Activated naive CD8-positive, alpha-beta T cell treated with anti-CD3 and anti-CD28 coated beads, Interleukin-2, amount 10 ng/mL, durations not matched to agents 7 days and 5 days (primary cell): Measurements from ENCODE around the gene NFKBIE. TPM values are rescaled to one million over a fixed set of nuclear protein-coding genes. Genes with fewer than 3 reads are reported as not detected.

ENCODE experiments used
- ATAC-seq: fragments of 150-1000 bp; cut with Tn5 transposase; one replicate; pipeline ENCODE4 v1.10.0; 2021; ENCODE audit warnings: low read depth, moderate library complexity
- POLR2A ChIA-PET: fragments of 350-600 bp; sonication (Branson Sonifier 250); formaldehyde crosslinking; loops from one replicate; lab custom pipeline; 2021; ENCODE audit warnings: antibody characterized with exemption; lab: Charles Lee
- DNase-seq: peaks from one replicate; pipeline ENCODE4 v3.0.0; 2021
- H3K27ac Mint-ChIP-seq: one replicate; pipeline ENCODE4 v1.8.0; 2022; ENCODE audit warnings: mild to moderate bottlenecking, mixed read lengths
- H3K27me3 Mint-ChIP-seq: one replicate; pipeline ENCODE4 v1.8.0; 2022; ENCODE audit warnings: mild to moderate bottlenecking, moderate library complexity, mixed read lengths
- H3K36me3 Mint-ChIP-seq: one replicate; pipeline ENCODE4 v1.8.0; 2021; ENCODE audit warnings: mild to moderate bottlenecking, mixed read lengths
- H3K4me1 Mint-ChIP-seq: one replicate; pipeline ENCODE4 v1.8.0; 2021; ENCODE audit warnings: mixed read lengths
- H3K4me3 Mint-ChIP-seq: one replicate; pipeline ENCODE4 v1.8.0; 2022; ENCODE audit warnings: mild to moderate bottlenecking, moderate library complexity, mixed read lengths
- H3K9me3 Mint-ChIP-seq: one replicate; pipeline ENCODE4 v1.8.0; 2021; ENCODE audit warnings: mixed read lengths
- total RNA-seq, 2 experiments: library from RNA; stranded (reverse); gene quantifications; one replicate each; pipeline ENCODE4 v1.2.3, GENCODE V29; 2021

The NFKBIE gene
- total RNA-seq, 2 experiments from 2014 or later: 14.0 to 14.3 TPM

- no peaks in the 10 kb centered on the region for H3K9me3 Mint-ChIP-seq
These were observed 24.4 kb upstream of the NFKBIE start for GRCh38 chr6:44289726-44290260.

GRCh38 chr6:44286747-44287146 is 21.4 kb upstream of the NFKBIE start:
- Mint-ChIP-seq H3K4me1 (no peaks in the 10 kb centered on the region), H3K4me3 (no peak overlapping the region), H3K27ac (no peak overlapping the region), H3K9me3 (no peaks in the 10 kb centered on the region), H3K36me3 (no peaks in the 10 kb centered on the region), H3K27me3 (peaks cover 51% of the 10 kb centered on the region)
- DNase-seq (no peak), ATAC-seq (no peak)
- POLR2A ChIA-PET: no interaction called here

More at GRCh38 chr6:44289726-44290260, 24.4 kb upstream of the NFKBIE start:
- Mint-ChIP-seq H3K4me3 (no peak overlapping the region), H3K4me1 (no peaks in the 10 kb centered on the region), H3K27ac (no peak overlapping the region), H3K36me3 (no peaks in the 10 kb centered on the region), H3K27me3 (peaks cover 56% of the 10 kb centered on the region)
- no peak for ATAC-seq
- DNase-seq: no peak
- POLR2A ChIA-PET: no interaction called here

- Mint-ChIP-seq H3K9me3 (no peaks in the 10 kb centered on the region), H3K27me3 (peaks cover 48% of the 10 kb centered on the region), H3K4me3 (no peak overlapping the region), H3K27ac (no peak overlapping the region), H3K4me1 (no peaks in the 10 kb centered on the region), H3K36me3 (no peaks in the 10 kb centered on the region)
- POLR2A ChIA-PET: no interaction called here
- DNase-seq (no peak), ATAC-seq (no peak)
These were observed 20.9 kb upstream of the NFKBIE start for GRCh38 chr6:44286285-44286565.

- Mint-ChIP-seq H3K4me3 (no peak overlapping the region), H3K4me1 (no peaks in the 10 kb centered on the region), H3K27ac (no peak overlapping the region), H3K27me3 (peaks cover 44% of the 10 kb centered on the region), H3K36me3 (no peaks in the 10 kb centered on the region), H3K9me3 (no peaks in the 10 kb centered on the region)
- POLR2A ChIA-PET: interaction anchor here (0.9 kb wide), 1 partner anchor 9 kb away, joined by 3 read pairs; no protein-coding TSS in a partner anchor
- ATAC-seq (no peak), DNase-seq (no peak)
These were observed 20.4 kb upstream of the NFKBIE start for GRCh38 chr6:44285552-44286284.

- ATAC-seq: no peak
- H3K27ac Mint-ChIP-seq: no peak overlapping the region
- no peak overlapping the region for H3K4me3 Mint-ChIP-seq
- H3K36me3 Mint-ChIP-seq: no peaks in the 10 kb centered on the region
- peaks cover 46% of the 10 kb centered on the region for H3K27me3 Mint-ChIP-seq
- H3K9me3 Mint-ChIP-seq: no peaks in the 10 kb centered on the region
- no peak for DNase-seq
- POLR2A ChIA-PET: interaction anchor here (0.9 kb wide), 1 partner anchor 10 kb away, joined by 3 read pairs; no protein-coding TSS in a partner anchor
- H3K4me1 Mint-ChIP-seq: no peaks in the 10 kb centered on the region
These were observed 19.5 kb upstream of the NFKBIE start for GRCh38 chr6:44284867-44285266.

- no peak overlapping the region for H3K4me3 Mint-ChIP-seq
- no peak for DNase-seq
- POLR2A ChIA-PET: no interaction called here
- ATAC-seq: no peak
- no peak overlapping the region for H3K27ac Mint-ChIP-seq
- no peaks in the 10 kb centered on the region for H3K9me3 Mint-ChIP-seq
- H3K36me3 Mint-ChIP-seq: no peaks in the 10 kb centered on the region
- peaks cover 43% of the 10 kb centered on the region for H3K27me3 Mint-ChIP-seq
- no peaks in the 10 kb centered on the region for H3K4me1 Mint-ChIP-seq
These were observed 18.8 kb upstream of the NFKBIE start for GRCh38 chr6:44284121-44284520.

GRCh38 chr6:44278774-44279697 is 13.7 kb upstream of the NFKBIE start:
- POLR2A ChIA-PET: interaction anchor here (0.6 kb wide), 1 partner anchor 32 kb away, joined by 3 read pairs; no protein-coding TSS in a partner anchor
- Mint-ChIP-seq H3K27me3 (peaks cover 40% of the 10 kb centered on the region), H3K4me1 (no peaks in the 10 kb centered on the region), H3K4me3 (no peak overlapping the region), H3K27ac (no peak overlapping the region), H3K9me3 (no peaks in the 10 kb centered on the region), H3K36me3 (no peaks in the 10 kb centered on the region)
- ATAC-seq (no peak), DNase-seq (no peak)

- POLR2A ChIA-PET: interaction anchor here (0.6 kb wide), 1 partner anchor 31 kb away, joined by 3 read pairs; no protein-coding TSS in a partner anchor
- peaks cover 42% of the 10 kb centered on the region for H3K27me3 Mint-ChIP-seq
- H3K4me3 Mint-ChIP-seq: no peak overlapping the region
- ATAC-seq (no peak), DNase-seq (no peak)
- no peaks in the 10 kb centered on the region for H3K36me3 Mint-ChIP-seq
- H3K4me1 Mint-ChIP-seq: no peaks in the 10 kb centered on the region
- H3K9me3 Mint-ChIP-seq: no peaks in the 10 kb centered on the region
- no peak overlapping the region for H3K27ac Mint-ChIP-seq
These were observed 13.0 kb upstream of the NFKBIE start for GRCh38 chr6:44278315-44278714.

GRCh38 chr6:44277763-44278162 is 12.4 kb upstream of the NFKBIE start:
- peaks cover 44% of the 10 kb centered on the region for H3K27me3 Mint-ChIP-seq
- POLR2A ChIA-PET: no interaction called here
- no peak for ATAC-seq

GRCh38 chr6:44276667-44277640 is 11.6 kb upstream of the NFKBIE start:
- peaks cover 3% of the 10 kb centered on the region for H3K4me1 Mint-ChIP-seq
- no peak for ATAC-seq
- H3K27ac Mint-ChIP-seq: no peak overlapping the region
- no peaks in the 10 kb centered on the region for H3K9me3 Mint-ChIP-seq
- H3K27me3 Mint-ChIP-seq: peaks cover 47% of the 10 kb centered on the region
- no peaks in the 10 kb centered on the region for H3K36me3 Mint-ChIP-seq
- POLR2A ChIA-PET: no interaction called here
- DNase-seq: no peak
- H3K4me3 Mint-ChIP-seq: no peak overlapping the region

More at GRCh38 chr6:44277763-44278162, 12.4 kb upstream of the NFKBIE start:
- no peak for DNase-seq
- no peaks in the 10 kb centered on the region for H3K4me1 Mint-ChIP-seq
- no peak overlapping the region for H3K27ac Mint-ChIP-seq
- no peaks in the 10 kb centered on the region for H3K36me3 Mint-ChIP-seq
- no peak overlapping the region for H3K4me3 Mint-ChIP-seq
- H3K9me3 Mint-ChIP-seq: no peaks in the 10 kb centered on the region

GRCh38 chr6:44275749-44276648 is 10.6 kb upstream of the NFKBIE start:
- H3K4me1 Mint-ChIP-seq: peaks cover 4% of the 10 kb centered on the region
- no peak overlapping the region for H3K4me3 Mint-ChIP-seq
- H3K27ac Mint-ChIP-seq: no peak overlapping the region
- no peaks in the 10 kb centered on the region for H3K9me3 Mint-ChIP-seq
- peaks cover 56% of the 10 kb centered on the region for H3K27me3 Mint-ChIP-seq
- no peaks in the 10 kb centered on the region for H3K36me3 Mint-ChIP-seq
- peak; percentile 74 for ATAC-seq
- POLR2A ChIA-PET: no interaction called here
- no peak for DNase-seq

GRCh38 chr6:44275271-44275748 is 10.0 kb upstream of the NFKBIE start:
- no peak for ATAC-seq
- no peak overlapping the region for H3K27ac Mint-ChIP-seq
- H3K4me1 Mint-ChIP-seq: peaks cover 4% of the 10 kb centered on the region
- no peak for DNase-seq
- peaks cover 54% of the 10 kb centered on the region for H3K27me3 Mint-ChIP-seq
- POLR2A ChIA-PET: no interaction called here
- no peaks in the 10 kb centered on the region for H3K9me3 Mint-ChIP-seq
- H3K4me3 Mint-ChIP-seq: no peak overlapping the region
- no peaks in the 10 kb centered on the region for H3K36me3 Mint-ChIP-seq
